Spleen (tissue), 7 donors: ENCODE measurements around the gene GRIA4.

Experiments used
- CTCF ChIP-seq, 11 experiments: fragments of 200-600 bp in 7 of 11; fragments of 450-650 bp in 4 of 11; sonication (generic) in 4 of 11; IDR thresholded peaks in 8 of 11; conservative IDR thresholded peaks in 3 of 11; 1 replicate in 7 of 11; 2 replicates in 4 of 11; pipeline versions ENCODE4 v1.4.0 to v1.8.0; 2016 to 2021; ENCODE audit warnings: antibody characterized with exemption in 11 of 11, inconsistent platforms in 4 of 11, mild to moderate bottlenecking in 1 of 11
- POLR2A ChIP-seq, 3 donors: fragments of 450-650 bp; IDR thresholded peaks; one replicate each; pipeline ENCODE4 v1.5.1; 2017; ENCODE audit warnings: antibody characterized with exemption in 3 of 3, mild to moderate bottlenecking in 1 of 3
- POLR2AphosphoS5 ChIP-seq, 3 donors: sonication (generic); formaldehyde crosslinking; IDR thresholded peaks; one replicate each; pipeline ENCODE4 v1.5.1; 2017; ENCODE audit warnings: antibody characterized with exemption in 3 of 3
- donor health status: DM: no; HTN: no; CAD: no; lungs with moderate emphysema.
- donor health status: DM: no; HTN: no; CAD: no.
- donor health status: DM: no; HTN: no; CAD: no.

- TF ChIP-seq POLR2A (IDR thresholded peaks at IDR 0.05), result no peak
- no peak for TF ChIP-seq POLR2AphosphoS5 (IDR thresholded peaks at IDR 0.05)
- TF ChIP-seq CTCF (IDR thresholded peaks at IDR 0.05 in 8 of 11, conservative IDR thresholded peaks at IDR 0.05 in 3 of 11), result no peak
Measured at GRCh38 chr11:105783216-105783615, 173.3 kb downstream of the GRIA4 start.
